Coronary artery (tissue), 2 donors: ENCODE data around the gene LDAH.

Experiments
- DNase-seq: peaks from one replicate; pipeline ENCODE4 v3.0.0-alpha.2; 2017; ENCODE audit warnings: low spot score
- H3K27ac ChIP-seq, 2 donors: fragments of 200-600 bp; sonication (generic); one replicate each; pipeline ENCODE4 v1.5.1; 2016 to 2019
- H3K4me3 ChIP-seq: fragments of 200-600 bp; sonication (generic); 2 replicates; pipeline ENCODE4 v1.5.1; 2016; ENCODE audit warnings: mild to moderate bottlenecking, moderate library complexity
- CTCF ChIP-seq: fragments of 200-600 bp; sonication (generic); IDR thresholded peaks from one replicate; pipeline ENCODE4 v1.5.1; 2019; ENCODE audit warnings: antibody characterized with exemption

LDAH gene

GRCh38 chr2:20839052-20839451 lies 16.2 kb upstream of the LDAH start:
- no peak for TF ChIP-seq CTCF
- H3K4me3 ChIP-seq, result no peak overlapping the region
- no peak overlapping the region for H3K27ac ChIP-seq
- no peak for DNase-seq

GRCh38 chr2:20838016-20838415 lies 15.1 kb upstream of the LDAH start:
- no peak overlapping the region for H3K4me3 ChIP-seq
- DNase-seq, result no peak
- TF ChIP-seq CTCF, result no peak
- H3K27ac ChIP-seq, result no peak overlapping the region

- no peak overlapping the region for H3K4me3 ChIP-seq
- no peak overlapping the region for H3K27ac ChIP-seq
- no peak for DNase-seq
- no peak for TF ChIP-seq CTCF
Observed at GRCh38 chr2:20836521-20836920, 13.6 kb upstream of the LDAH start.

- no peak overlapping the region for H3K4me3 ChIP-seq
- no peak for DNase-seq
- no peak for TF ChIP-seq CTCF
- no peak overlapping the region for H3K27ac ChIP-seq
Observed at GRCh38 chr2:20834331-20834730, 11.4 kb upstream of the LDAH start.

- TF ChIP-seq CTCF, result no peak
- DNase-seq, result no peak
Observed at GRCh38 chr2:20832606-20833005, 9.7 kb upstream of the LDAH start.

GRCh38 chr2:20829861-20830260 lies 7.0 kb upstream of the LDAH start:
- Histone ChIP-seq H3K4me3 (no peak overlapping the region), H3K27ac (no peak overlapping the region)
- no peak for TF ChIP-seq CTCF
- no peak for DNase-seq

More at GRCh38 chr2:20832606-20833005, 9.7 kb upstream of the LDAH start:
- Histone ChIP-seq H3K4me3 (no peak overlapping the region), H3K27ac (no peak overlapping the region)

GRCh38 chr2:20823917-20824316 lies 1.0 kb upstream of the LDAH start:
- Histone ChIP-seq H3K4me3 (no peak overlapping the region), H3K27ac (no peak overlapping the region)
- TF ChIP-seq CTCF, result no peak
- DNase-seq, result no peak
